ENCODE measurements around the gene PAIP2B.
"Not testable (repeated sequence)": the region's sequence is repeated elsewhere in the genome, so short reads cannot be mapped to it uniquely, and the experiment has no call there.

PAIP2B gene

DNA sequence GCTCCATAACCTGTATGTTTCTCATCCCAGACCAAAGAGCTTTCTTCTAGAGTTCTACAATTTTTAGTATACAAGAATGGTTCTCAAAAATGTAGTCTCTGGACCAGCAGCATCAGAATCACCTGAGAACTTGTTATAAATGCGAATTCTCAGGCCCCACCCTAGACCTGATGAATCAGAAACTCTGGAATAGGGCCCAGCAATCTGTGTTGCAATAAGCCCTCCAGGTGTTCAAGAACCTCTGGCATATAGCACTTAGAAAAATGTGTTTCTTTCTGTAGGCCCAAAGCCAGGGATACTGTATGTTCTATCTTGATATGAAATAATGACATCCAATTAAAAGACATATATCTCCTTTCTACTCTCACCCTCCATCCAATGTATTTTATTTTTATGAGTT lies 10.4 kb downstream of the PAIP2B start:
- no peak for DNase-seq

DNA sequence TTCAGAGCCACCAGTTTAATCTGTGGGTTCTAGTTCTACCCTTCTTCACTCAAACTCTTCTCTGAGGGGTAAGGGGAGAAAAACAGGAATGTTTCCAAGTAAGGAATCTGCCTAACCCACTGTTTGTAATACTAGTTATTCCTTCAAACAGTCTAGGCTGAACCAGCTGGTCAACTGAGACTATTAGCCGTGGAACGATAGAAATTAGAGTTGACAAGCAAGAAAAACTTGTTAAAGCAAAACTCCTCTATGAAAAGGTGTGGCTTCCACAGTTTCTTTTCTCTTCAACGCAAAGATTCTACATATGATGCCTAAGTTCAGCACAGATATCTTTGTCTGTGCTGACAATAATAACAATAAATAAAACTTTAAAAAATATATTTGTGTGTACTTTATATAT lies 11.5 kb downstream of the PAIP2B start:
- DNase-seq = no peak

DNA sequence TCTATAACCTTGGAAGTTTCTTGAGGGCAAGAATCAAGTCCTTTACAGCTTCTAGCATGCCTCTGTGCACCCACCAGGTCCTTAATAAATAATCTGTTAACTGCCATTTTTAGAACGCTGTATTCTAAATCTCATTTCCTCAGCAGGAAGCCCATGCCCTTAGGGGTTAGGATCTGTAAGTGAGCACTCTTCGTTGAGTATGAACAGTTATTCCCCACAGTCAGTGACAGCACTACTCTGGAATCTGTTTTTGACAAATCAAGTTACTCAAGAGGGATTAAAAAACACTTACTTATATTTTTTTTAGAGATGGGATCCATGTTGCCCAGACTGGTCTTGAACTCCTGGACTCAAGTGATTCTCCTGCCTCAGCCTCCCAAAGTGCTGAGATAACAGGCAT lies 14.6 kb downstream of the PAIP2B start:
- DNase-seq = no peak

- no peak for DNase-seq
These were observed 16.6 kb downstream of the PAIP2B start for GRCh38 chr2:71210292-71210691.

DNA sequence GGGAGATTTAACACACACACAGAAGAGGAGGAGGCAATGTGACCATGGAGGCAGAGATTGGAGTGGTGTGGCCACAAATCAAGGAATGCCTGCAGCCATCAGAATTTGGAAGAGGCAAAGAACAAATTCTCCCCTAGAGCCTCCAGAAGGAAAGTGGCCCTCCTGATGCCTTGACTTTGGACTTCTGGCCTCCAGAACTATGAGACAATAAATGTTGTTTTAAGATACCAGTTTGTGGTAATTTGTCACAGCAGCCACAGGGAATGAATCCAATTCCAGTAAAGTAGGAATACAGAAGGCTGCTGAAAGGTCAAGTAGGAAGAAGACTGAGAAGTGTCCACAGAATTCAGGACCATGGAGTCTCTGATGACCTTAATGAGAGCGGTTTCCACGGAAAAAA lies 18.1 kb downstream of the PAIP2B start:
- no peak for DNase-seq

DNA sequence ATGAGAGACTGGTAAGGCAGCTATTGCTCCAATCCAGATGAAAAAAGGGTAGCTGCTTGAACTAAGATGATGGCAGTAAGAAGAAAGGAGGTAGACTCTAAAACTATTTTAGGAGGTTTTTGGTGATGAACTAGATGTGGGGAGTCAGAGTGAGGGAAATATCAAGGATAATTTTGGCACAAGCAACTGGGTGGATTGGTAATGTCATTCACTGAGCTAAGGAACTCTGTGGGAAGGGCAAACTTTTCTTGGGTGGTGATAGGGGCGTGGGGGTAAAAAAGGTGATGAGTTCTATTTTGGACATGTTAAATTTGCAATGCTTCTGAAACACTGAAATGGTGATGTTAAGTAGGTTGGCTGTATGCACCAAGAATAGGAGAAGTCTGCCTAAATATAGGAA lies 19.3 kb downstream of the PAIP2B start:
- no peak for DNase-seq

GRCh38 chr2:71206271-71206670 lies 20.6 kb downstream of the PAIP2B start:
- no peak for DNase-seq

GRCh38 chr2:71191570-71191943 lies 35.3 kb downstream of the PAIP2B start:
- DNase-seq = no peak

GRCh38 chr2:71190656-71191569 lies 36.0 kb downstream of the PAIP2B start:
- DNase-seq = no peak

GRCh38 chr2:71187589-71187988 lies 39.3 kb downstream of the PAIP2B start:
- peak in 1 of 5 experiments; percentile 34 for DNase-seq

DNA sequence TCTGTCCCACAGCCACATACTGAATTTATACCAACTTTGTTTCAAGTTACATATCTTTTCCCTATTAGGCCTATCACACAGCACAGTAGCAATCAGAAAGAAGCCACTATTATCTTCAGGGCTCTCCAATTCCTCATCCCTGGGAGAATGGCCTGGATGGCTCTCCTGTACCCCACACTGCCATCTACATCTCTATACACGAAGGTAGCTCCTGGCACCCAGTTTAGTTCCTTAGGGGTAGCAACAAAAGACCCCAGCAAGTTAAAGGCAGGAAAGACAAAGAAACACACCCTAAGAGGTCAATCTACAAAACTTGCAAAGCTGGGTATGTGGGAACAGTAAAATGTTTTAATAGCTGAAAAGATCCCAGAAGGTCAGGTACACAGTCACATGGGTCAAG lies 39.9 kb downstream of the PAIP2B start:
- DNase-seq = no peak

- not testable (repeated sequence) for DNase-seq
These were observed 43.4 kb downstream of the PAIP2B start for GRCh38 chr2:71183306-71184115.

- DNase-seq = no peak
These were observed 45.6 kb downstream of the PAIP2B start for GRCh38 chr2:71181316-71181715.

- not testable (repeated sequence) for DNase-seq
These were observed 48.1 kb downstream of the PAIP2B start for GRCh38 chr2:71178836-71179235.

DNA sequence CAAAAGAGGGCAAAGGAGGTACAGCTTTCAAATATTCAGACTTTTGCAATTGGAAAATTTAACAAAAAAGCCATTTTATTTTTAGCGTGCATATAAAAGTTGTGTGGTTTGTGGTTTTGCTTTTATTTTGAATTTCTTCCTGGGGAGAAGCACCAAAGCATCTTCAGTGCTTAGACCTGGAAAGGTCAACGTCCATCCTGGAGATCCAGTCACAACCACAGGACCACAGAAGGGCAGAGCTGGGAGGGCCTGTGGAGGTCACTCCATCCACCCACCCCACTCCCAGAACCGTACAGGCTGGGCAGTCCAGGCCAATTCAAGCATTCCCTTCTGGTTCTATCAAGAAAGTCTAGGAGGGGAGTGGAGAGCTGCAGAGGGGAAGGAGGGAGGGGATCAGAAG lies 52.7 kb downstream of the PAIP2B start:
- DNase-seq = no peak

GRCh38 chr2:71173096-71173495 lies 53.8 kb downstream of the PAIP2B start:
- DNase-seq = no peak

DNA sequence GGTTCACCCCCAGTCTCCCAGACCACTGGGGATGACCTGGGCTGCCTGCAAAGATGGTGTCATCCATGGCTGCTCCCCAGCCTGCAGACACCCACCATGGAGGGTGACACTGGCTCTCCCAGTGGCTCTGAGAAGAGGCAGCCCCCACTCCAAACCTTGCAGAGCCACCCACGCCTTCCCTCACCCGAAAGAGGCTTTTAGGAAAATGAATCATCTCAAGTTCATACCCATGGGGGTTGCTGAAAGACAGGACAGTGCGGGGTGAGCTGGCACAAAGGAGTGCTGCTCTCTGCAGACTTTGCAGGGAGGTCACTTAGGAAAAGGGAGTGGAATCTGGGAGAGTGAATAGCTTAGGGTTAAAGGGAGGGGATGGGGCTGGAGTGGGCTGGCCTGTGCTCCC lies 60.1 kb downstream of the PAIP2B start:
- no peak for DNase-seq

DNA sequence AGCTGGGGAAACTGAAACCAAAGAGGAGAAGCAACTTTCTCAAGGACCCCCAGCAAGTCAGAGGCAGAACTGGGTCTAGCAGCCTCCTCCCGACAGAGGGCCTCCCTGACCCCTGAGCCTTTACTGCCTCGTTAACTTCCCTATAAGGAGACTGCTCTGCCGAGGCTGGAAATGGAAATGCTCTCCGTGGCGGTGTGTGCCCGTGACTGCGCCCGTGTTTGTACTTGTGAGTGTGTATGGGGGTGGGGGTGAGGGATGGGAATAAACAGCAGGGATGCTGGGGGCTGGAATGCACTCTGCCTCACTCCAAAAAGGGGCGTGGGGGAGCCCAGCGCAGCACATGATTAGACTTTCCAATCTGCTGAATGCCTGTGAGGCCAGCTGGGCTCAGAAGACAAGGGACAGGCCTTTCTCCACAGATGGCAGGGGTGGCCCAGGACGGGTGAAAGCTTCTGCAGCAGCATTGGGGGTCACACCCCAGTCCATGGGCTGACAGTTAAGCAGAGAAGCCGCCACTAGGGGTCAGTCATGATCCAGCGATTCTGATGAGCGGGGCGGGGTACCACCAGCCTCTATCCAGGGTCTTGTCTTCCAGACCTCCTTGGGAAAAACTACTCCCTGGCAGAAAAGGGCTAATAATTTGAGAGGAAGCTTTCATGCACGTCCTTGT lies 69.6 kb downstream of the PAIP2B start:
- DNase-seq = peak in 3 of 5 experiments; percentile 32 to 40 (median 40)

DNA sequence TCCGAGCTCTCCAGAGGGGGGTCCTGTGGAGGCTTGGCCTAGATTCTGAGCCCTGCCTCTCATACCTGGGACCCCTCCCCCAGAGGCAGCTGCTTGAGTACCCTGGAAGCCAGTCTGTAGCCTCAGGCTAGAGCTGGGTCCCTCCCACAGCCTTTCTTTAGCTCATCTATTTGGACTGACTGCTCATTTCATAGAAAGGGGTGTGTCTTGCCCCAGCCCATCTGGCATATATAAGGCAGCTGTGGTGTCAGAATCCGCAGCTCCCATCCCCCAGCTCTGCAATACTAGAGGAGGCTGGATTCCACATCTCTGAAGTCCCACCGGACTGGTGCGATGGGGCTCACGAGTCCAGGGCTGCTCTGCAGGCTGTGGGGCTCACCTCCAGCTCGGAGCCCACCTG lies 70.3 kb downstream of the PAIP2B start:
- DNase-seq = no peak

- DNase-seq = no peak
These were observed 71.1 kb downstream of the PAIP2B start for GRCh38 chr2:71155846-71156245.

GRCh38 chr2:71154798-71155197 lies 72.1 kb downstream of the PAIP2B start:
- peak in 1 of 5 experiments; percentile 55 for DNase-seq

DNA sequence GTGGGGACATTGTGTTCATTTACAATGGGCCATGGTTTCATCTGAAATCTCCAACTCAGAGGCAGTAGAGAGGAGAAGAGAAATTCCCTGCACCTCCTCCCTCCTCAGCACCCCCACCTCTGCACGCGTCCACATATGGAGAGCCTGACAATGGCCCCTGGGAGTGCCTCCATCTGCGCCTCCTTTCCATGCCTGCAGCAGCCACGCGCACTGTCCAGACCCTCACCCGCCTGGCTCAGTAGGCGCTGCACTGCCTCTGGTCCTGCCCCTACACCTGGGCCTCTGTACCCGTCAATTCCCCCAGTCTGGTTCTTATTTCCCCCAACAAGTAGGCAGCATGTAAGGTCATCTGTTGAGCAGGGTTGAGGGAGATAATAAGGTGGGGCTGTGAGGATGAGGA lies 72.6 kb downstream of the PAIP2B start:
- DNase-seq = no peak

- no peak for DNase-seq
These were observed 73.2 kb downstream of the PAIP2B start for GRCh38 chr2:71153585-71154224.
